GM21390 (cell line): Measurements from ENCODE around the gene DROSHA.

ENCODE experiments used
- ATAC-seq: cut with Tn5 transposase; IDR thresholded peaks from one replicate; pipeline ENCODE4 v1.9.1; 2021; ENCODE audit not compliant: unreplicated experiment

DROSHA gene

GRCh38 chr5:31471040-31471439, 60.9 kb downstream of the DROSHA start:
- ATAC-seq = no peak

GRCh38 chr5:31470608-31471007, 61.3 kb downstream of the DROSHA start:
- ATAC-seq = no peak

GRCh38 chr5:31469886-31470285, 62.0 kb downstream of the DROSHA start:
- no peak for ATAC-seq

GRCh38 chr5:31469466-31469865, 62.4 kb downstream of the DROSHA start:
- ATAC-seq = no peak

- no peak for ATAC-seq
Observed at GRCh38 chr5:31465291-31465690, 66.6 kb downstream of the DROSHA start.

- no peak for ATAC-seq
Observed at GRCh38 chr5:31464081-31464480, 67.8 kb downstream of the DROSHA start.

GRCh38 chr5:31463351-31463750, 68.5 kb downstream of the DROSHA start:
- no peak for ATAC-seq

- ATAC-seq = no peak
Observed at GRCh38 chr5:31459594-31459993, 72.3 kb downstream of the DROSHA start.

GRCh38 chr5:31455172-31455571, 76.7 kb downstream of the DROSHA start:
- ATAC-seq = no peak

- ATAC-seq = no peak
Observed at GRCh38 chr5:31453522-31453921, 78.4 kb downstream of the DROSHA start.

- no peak for ATAC-seq
Observed at GRCh38 chr5:31452314-31452713, 79.6 kb downstream of the DROSHA start.

GRCh38 chr5:31449962-31450361, 81.9 kb downstream of the DROSHA start:
- ATAC-seq = no peak

- ATAC-seq = no peak
Observed at GRCh38 chr5:31449174-31449573, 82.7 kb downstream of the DROSHA start.

- no peak for ATAC-seq
Observed at GRCh38 chr5:31445041-31445600, 86.8 kb downstream of the DROSHA start.

- no peak for ATAC-seq
Observed at GRCh38 chr5:31443572-31443971, 88.3 kb downstream of the DROSHA start.

GRCh38 chr5:31442058-31442745, 89.7 kb downstream of the DROSHA start:
- ATAC-seq = no peak

GRCh38 chr5:31436851-31437250, 95.0 kb downstream of the DROSHA start:
- no peak for ATAC-seq

- no peak for ATAC-seq
Observed at GRCh38 chr5:31435730-31436129, 96.2 kb downstream of the DROSHA start.

GRCh38 chr5:31434898-31435297, 97.0 kb downstream of the DROSHA start:
- ATAC-seq = no peak

GRCh38 chr5:31433229-31433628, 98.7 kb downstream of the DROSHA start:
- no peak for ATAC-seq

GRCh38 chr5:31427724-31428309, 104.1 kb downstream of the DROSHA start:
- no peak for ATAC-seq

- ATAC-seq = no peak
Observed at GRCh38 chr5:31427013-31427723, 104.7 kb downstream of the DROSHA start.
